A673 (cell line): ENCODE data around the gene CLEC16A.

Experiments used
- CTCF ChIP-seq: fragments of 300-800, 200-600 bp; sonication (generic); conservative IDR thresholded peaks from 2 replicates; pipeline ENCODE4 v1.5.1; 2017; ENCODE audit warnings: low read depth, mild to moderate bottlenecking, antibody characterized with exemption, low read length, moderate library complexity, mixed read lengths
- EZH2 ChIP-seq: fragments of 200-600 bp; sonication (generic); IDR thresholded peaks from 2 replicates; pipeline ENCODE4 v1.6.1; 2017; ENCODE audit warnings: borderline replicate concordance, low read depth, mild to moderate bottlenecking, mixed read lengths, antibody characterized with exemption, low read length; ENCODE audit not compliant: poor library complexity, severe bottlenecking

DNA sequence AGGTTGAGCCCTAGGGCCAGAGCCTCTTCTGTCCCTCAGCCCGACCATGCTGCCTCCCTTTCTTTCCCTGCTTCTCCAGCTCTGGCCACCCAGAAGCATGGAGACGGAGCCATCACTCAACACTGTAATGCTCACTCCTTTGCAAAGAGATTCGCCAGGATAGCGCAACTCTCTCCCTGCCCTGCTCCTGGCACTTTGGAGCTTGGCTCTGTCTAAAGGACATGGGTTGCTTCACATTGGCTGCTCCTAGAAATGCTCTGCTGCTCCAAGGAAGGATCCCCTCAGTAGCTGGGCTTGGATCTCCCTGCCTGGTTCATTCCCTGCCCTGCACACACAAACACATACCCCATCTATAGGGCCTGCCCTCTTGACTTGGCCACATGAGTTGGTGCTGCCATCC is 76.0 kb downstream of the CLEC16A start:
- TF ChIP-seq CTCF (no peak), EZH2 (no peak)
